ENCODE measurements around the gene SASS6.

DNA sequence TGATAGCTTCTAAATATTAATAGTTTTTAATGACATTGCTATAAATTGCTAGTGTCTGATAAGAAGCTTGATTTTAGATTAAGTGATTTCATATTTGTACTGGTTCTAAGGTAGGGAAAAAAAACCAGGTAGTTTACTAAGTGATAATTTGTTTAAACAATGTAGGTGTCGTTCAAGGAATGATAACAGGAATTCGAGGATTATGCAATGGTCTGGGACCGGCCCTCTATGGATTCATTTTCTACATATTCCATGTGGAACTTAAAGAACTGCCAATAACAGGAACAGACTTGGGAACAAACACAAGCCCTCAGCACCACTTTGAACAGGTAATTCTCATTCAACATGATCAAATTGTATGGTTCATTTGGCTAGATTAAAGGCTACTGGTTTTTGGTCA is 52.4 kb downstream of the SASS6 start:
- TF ChIP-seq POLR2A (IDR thresholded peaks at IDR 0.05; ENCODE audit: low read depth, low read length) (no peak), POLR2AphosphoS5 (IDR thresholded peaks at IDR 0.05; ENCODE audit: low read depth, low read length) (no peak), TAF1 (IDR thresholded peaks at IDR 0.05; ENCODE audit: borderline replicate concordance, low read depth, low read length) (no peak)
